Spleen (tissue), 7 donors: ENCODE data around the gene ADARB2.

Source experiments
- CTCF ChIP-seq, 11 experiments: fragments of 200-600 bp in 7 of 11; fragments of 450-650 bp in 4 of 11; sonication (generic) in 4 of 11; IDR thresholded peaks in 8 of 11; conservative IDR thresholded peaks in 3 of 11; 1 replicate in 7 of 11; 2 replicates in 4 of 11; pipeline versions ENCODE4 v1.4.0 to v1.8.0; 2016 to 2021; ENCODE audit warnings: antibody characterized with exemption in 11 of 11, inconsistent platforms in 4 of 11, mild to moderate bottlenecking in 1 of 11
- POLR2A ChIP-seq, 3 donors: fragments of 450-650 bp; IDR thresholded peaks; one replicate each; pipeline ENCODE4 v1.5.1; 2017; ENCODE audit warnings: antibody characterized with exemption in 3 of 3, mild to moderate bottlenecking in 1 of 3
- donor health status: DM: no; HTN: no; CAD: no; lungs with moderate emphysema.
- donor health status: DM: no; HTN: no; CAD: no.
- donor health status: DM: no; HTN: no; CAD: no.

- TF ChIP-seq POLR2A (IDR thresholded peaks at IDR 0.05) (no peak), CTCF (IDR thresholded peaks at IDR 0.05 in 8 of 11, conservative IDR thresholded peaks at IDR 0.05 in 3 of 11) (no peak)
Measured at GRCh38 chr10:1612908-1613307, 124.4 kb downstream of the ADARB2 start.
